ENCODE results near the gene TSPAN18.

DNA sequence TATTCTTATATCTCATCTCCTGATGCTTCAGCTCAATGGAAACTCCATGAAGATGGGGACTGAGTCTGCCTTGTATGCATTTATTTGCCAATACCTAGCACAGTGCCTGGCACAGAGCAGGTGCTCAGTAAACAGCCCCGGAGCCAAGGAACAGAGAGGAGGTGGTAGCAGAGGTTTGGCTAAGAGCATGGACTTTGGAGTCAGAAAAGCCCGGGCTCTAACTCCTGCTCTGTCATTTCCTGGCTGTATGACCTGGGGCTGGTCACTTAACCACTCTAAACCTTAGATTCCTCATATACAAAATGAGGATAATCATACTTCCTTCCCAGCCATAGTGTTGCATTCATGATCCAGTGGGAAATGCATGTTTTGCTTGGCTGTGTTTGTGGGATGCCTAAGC lies 187.3 kb downstream of the TSPAN18 start:
- TF ChIP-seq, protein P1, sequence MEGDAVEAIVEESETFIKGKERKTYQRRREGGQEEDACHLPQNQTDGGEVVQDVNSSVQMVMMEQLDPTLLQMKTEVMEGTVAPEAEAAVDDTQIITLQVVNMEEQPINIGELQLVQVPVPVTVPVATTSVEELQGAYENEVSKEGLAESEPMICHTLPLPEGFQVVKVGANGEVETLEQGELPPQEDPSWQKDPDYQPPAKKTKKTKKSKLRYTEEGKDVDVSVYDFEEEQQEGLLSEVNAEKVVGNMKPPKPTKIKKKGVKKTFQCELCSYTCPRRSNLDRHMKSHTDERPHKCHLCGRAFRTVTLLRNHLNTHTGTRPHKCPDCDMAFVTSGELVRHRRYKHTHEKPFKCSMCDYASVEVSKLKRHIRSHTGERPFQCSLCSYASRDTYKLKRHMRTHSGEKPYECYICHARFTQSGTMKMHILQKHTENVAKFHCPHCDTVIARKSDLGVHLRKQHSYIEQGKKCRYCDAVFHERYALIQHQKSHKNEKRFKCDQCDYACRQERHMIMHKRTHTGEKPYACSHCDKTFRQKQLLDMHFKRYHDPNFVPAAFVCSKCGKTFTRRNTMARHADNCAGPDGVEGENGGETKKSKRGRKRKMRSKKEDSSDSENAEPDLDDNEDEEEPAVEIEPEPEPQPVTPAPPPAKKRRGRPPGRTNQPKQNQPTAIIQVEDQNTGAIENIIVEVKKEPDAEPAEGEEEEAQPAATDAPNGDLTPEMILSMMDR (conservative IDR thresholded peaks at IDR 0.05; ENCODE audit: low read depth in 2 of 2) = no peak
- TF ChIP-seq NANOG (IDR thresholded peaks at IDR 0.05; ENCODE audit: borderline replicate concordance) (no peak), POLR2AphosphoS5 (IDR thresholded peaks at IDR 0.05; ENCODE audit: low read depth) (no peak), JUNB (IDR thresholded peaks at IDR 0.05; ENCODE audit: unreplicated experiment) (no peak), ZNF114 (CRISPR knock-in tag; IDR thresholded peaks at IDR 0.05) (no peak), EZH2 (IDR thresholded peaks at IDR 0.05; ENCODE audit: low read depth, unreplicated experiment) (no peak), EZH2phosphoT487 (IDR thresholded peaks at IDR 0.05; ENCODE audit: unreplicated experiment) (no peak), STAT1 (IDR thresholded peaks at IDR 0.05; ENCODE audit: unreplicated experiment) (no peak)
- TF ChIP-seq, protein P2, sequence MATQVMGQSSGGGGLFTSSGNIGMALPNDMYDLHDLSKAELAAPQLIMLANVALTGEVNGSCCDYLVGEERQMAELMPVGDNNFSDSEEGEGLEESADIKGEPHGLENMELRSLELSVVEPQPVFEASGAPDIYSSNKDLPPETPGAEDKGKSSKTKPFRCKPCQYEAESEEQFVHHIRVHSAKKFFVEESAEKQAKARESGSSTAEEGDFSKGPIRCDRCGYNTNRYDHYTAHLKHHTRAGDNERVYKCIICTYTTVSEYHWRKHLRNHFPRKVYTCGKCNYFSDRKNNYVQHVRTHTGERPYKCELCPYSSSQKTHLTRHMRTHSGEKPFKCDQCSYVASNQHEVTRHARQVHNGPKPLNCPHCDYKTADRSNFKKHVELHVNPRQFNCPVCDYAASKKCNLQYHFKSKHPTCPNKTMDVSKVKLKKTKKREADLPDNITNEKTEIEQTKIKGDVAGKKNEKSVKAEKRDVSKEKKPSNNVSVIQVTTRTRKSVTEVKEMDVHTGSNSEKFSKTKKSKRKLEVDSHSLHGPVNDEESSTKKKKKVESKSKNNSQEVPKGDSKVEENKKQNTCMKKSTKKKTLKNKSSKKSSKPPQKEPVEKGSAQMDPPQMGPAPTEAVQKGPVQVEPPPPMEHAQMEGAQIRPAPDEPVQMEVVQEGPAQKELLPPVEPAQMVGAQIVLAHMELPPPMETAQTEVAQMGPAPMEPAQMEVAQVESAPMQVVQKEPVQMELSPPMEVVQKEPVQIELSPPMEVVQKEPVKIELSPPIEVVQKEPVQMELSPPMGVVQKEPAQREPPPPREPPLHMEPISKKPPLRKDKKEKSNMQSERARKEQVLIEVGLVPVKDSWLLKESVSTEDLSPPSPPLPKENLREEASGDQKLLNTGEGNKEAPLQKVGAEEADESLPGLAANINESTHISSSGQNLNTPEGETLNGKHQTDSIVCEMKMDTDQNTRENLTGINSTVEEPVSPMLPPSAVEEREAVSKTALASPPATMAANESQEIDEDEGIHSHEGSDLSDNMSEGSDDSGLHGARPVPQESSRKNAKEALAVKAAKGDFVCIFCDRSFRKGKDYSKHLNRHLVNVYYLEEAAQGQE (IDR thresholded peaks at IDR 0.05; ENCODE audit: unreplicated experiment) = no peak
- TF ChIP-seq, protein P3, sequence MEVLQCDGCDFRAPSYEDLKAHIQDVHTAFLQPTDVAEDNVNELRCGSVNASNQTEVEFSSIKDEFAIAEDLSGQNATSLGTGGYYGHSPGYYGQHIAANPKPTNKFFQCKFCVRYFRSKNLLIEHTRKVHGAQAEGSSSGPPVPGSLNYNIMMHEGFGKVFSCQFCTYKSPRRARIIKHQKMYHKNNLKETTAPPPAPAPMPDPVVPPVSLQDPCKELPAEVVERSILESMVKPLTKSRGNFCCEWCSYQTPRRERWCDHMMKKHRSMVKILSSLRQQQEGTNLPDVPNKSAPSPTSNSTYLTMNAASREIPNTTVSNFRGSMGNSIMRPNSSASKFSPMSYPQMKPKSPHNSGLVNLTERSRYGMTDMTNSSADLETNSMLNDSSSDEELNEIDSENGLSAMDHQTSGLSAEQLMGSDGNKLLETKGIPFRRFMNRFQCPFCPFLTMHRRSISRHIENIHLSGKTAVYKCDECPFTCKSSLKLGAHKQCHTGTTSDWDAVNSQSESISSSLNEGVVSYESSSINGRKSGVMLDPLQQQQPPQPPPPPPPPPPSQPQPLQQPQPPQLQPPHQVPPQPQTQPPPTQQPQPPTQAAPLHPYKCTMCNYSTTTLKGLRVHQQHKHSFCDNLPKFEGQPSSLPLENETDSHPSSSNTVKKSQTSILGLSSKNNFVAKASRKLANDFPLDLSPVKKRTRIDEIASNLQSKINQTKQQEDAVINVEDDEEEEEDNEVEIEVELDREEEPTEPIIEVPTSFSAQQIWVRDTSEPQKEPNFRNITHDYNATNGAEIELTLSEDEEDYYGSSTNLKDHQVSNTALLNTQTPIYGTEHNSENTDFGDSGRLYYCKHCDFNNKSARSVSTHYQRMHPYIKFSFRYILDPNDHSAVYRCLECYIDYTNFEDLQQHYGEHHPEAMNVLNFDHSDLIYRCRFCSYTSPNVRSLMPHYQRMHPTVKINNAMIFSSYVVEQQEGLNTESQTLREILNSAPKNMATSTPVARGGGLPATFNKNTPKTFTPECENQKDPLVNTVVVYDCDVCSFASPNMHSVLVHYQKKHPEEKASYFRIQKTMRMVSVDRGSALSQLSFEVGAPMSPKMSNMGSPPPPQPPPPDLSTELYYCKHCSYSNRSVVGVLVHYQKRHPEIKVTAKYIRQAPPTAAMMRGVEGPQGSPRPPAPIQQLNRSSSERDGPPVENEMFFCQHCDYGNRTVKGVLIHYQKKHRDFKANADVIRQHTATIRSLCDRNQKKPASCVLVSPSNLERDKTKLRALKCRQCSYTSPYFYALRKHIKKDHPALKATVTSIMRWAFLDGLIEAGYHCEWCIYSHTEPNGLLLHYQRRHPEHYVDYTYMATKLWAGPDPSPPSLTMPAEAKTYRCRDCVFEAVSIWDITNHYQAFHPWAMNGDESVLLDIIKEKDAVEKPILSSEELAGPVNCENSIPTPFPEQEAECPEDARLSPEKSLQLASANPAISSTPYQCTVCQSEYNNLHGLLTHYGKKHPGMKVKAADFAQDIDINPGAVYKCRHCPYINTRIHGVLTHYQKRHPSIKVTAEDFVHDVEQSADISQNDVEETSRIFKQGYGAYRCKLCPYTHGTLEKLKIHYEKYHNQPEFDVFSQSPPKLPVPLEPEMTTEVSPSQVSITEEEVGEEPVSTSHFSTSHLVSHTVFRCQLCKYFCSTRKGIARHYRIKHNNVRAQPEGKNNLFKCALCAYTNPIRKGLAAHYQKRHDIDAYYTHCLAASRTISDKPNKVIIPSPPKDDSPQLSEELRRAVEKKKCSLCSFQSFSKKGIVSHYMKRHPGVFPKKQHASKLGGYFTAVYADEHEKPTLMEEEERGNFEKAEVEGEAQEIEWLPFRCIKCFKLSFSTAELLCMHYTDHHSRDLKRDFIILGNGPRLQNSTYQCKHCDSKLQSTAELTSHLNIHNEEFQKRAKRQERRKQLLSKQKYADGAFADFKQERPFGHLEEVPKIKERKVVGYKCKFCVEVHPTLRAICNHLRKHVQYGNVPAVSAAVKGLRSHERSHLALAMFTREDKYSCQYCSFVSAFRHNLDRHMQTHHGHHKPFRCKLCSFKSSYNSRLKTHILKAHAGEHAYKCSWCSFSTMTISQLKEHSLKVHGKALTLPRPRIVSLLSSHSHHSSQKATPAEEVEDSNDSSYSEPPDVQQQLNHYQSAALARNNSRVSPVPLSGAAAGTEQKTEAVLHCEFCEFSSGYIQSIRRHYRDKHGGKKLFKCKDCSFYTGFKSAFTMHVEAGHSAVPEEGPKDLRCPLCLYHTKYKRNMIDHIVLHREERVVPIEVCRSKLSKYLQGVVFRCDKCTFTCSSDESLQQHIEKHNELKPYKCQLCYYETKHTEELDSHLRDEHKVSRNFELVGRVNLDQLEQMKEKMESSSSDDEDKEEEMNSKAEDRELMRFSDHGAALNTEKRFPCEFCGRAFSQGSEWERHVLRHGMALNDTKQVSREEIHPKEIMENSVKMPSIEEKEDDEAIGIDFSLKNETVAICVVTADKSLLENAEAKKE (CRISPR knock-in tag; IDR thresholded peaks at IDR 0.05) = no peak

All from GM23338 (cell line).